ENCODE data around the gene MYRF. TPM values are rescaled to one million over a fixed set of nuclear protein-coding genes. Genes with fewer than 3 reads are reported as not detected.

MYRF gene
- total and polyA plus RNA-seq, 2 of the 4 experiments (the other 2 are of a cell fraction) = 1.6 to 10.7 TPM

DNA sequence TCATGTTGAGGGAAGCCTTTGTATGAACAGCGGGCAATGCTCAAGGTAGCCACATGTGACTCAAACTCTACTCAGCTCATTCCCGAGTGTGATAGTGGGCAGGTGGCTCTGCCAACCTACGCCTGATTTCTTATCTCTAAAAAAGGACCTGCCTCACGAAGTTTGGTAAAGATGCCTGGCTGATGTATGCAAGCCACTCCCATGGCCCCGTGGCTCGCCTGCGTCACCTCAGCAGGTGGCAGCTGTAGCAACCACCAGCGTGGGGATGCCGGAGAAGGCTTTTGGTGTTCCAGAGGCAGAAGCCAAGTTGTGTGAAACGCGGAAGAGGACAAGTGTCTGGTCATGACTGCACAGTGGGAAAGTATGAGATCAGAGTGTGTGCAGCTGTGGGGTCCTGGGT is 81.0 kb downstream of the MYRF start:
- Histone ChIP-seq H3K9me1 (ENCODE audit: insufficient read depth, low read length) (peaks cover 25% of the 10 kb centered on the region), H2AFZ (replicated peaks; ENCODE audit: low read length, poor library complexity) (no peak overlapping the region), H3K23ac (ENCODE audit: low read depth, low read length) (no peak overlapping the region), H3K14ac (replicated peaks; ENCODE audit: low read depth, low read length) (no peak overlapping the region), H3K4me3 (ENCODE audit: insufficient read depth, low read depth, low read length) (no peak overlapping the region), H2BK15ac (ENCODE audit: low read depth, low read length) (no peak overlapping the region), H2BK5ac (ENCODE audit: low read depth, low read length, poor library complexity, severe bottlenecking) (no peak overlapping the region), H3K27ac (ENCODE audit: insufficient read depth, low read length) (no peak overlapping the region), H3K56ac (ENCODE audit: extremely low read depth, insufficient read depth, low read length) (no peak overlapping the region), H3K27me3 (ENCODE audit: control insufficient read depth, insufficient read depth, low read length) (no peaks in the 10 kb centered on the region), H3K4me1 (ENCODE audit: control insufficient read depth, insufficient read depth, low read length) (peaks cover 15% of the 10 kb centered on the region; the same call in 1 of the 2 replicates), H2AK9ac (replicated peaks; ENCODE audit: low read depth, low read length, poor library complexity) (no peak overlapping the region), H3K36me3 (ENCODE audit: control insufficient read depth, insufficient read depth, low read length) (peaks cover 11% of the 10 kb centered on the region; the same call in 1 of the 2 replicates), H4K8ac (ENCODE audit: low read depth in 2 of 2, low read length in 2 of 2) (no peak overlapping the region), H3K9me3 (ENCODE audit: control insufficient read depth, insufficient read depth, low read length) (no peaks in the 10 kb centered on the region), H3K18ac (ENCODE audit: low read depth, low read length) (no peak overlapping the region), H4K91ac (ENCODE audit: insufficient read depth, low read depth, low read length) (no peak overlapping the region), H4K5ac (ENCODE audit: low read depth, low read length) (no peak overlapping the region), H2BK20ac (ENCODE audit: low read depth, low read length) (no peak overlapping the region), H3K9ac (ENCODE audit: low read depth, low read length) (no peak overlapping the region), H4K20me1 (ENCODE audit: insufficient read depth, low read length) (peaks cover 50% of the 10 kb centered on the region; the same call in 1 of the 2 replicates), H2BK120ac (ENCODE audit: low read depth, low read length) (no peak overlapping the region), H3K79me1 (ENCODE audit: low read depth in 1 of 2, low read length in 2 of 2) (peaks cover 20 to 89% of the 10 kb centered on the region in 2 experiments), H2AK5ac (ENCODE audit: low read depth, low read length) (no peak overlapping the region), H3K4ac (ENCODE audit: low read depth, low read length) (no peak overlapping the region), H3K4me2 (ENCODE audit: low read depth, low read length) (no peak overlapping the region)
- DNase-seq (no peak), ATAC-seq (ENCODE audit: low read depth) (no peak)
- CTCF ChIA-PET = no interaction called here
- dilution Hi-C loops (cut with HindIII; ENCODE audit: low sequenced_read_pairs, unreplicated experiment) = no loop called here
- no peak for TF ChIP-seq MAZ (IDR thresholded peaks at IDR 0.05; ENCODE audit: borderline replicate concordance, low read depth, low read length)
- TF ChIP-seq, protein P1, sequence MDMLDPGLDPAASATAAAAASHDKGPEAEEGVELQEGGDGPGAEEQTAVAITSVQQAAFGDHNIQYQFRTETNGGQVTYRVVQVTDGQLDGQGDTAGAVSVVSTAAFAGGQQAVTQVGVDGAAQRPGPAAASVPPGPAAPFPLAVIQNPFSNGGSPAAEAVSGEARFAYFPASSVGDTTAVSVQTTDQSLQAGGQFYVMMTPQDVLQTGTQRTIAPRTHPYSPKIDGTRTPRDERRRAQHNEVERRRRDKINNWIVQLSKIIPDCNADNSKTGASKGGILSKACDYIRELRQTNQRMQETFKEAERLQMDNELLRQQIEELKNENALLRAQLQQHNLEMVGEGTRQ (IDR thresholded peaks at IDR 0.05; ENCODE audit: low read depth, low read length) = no peak
- no peak for TF ChIP-seq RAD21 (IDR thresholded peaks at IDR 0.05; ENCODE audit: low read length)
- TF ChIP-seq MAFK (IDR thresholded peaks at IDR 0.05; ENCODE audit: low read depth, low read length) = no peak
- TF ChIP-seq SMC3 (IDR thresholded peaks at IDR 0.05; ENCODE audit: low read depth, low read length) = no peak
- TF ChIP-seq, protein P2, sequence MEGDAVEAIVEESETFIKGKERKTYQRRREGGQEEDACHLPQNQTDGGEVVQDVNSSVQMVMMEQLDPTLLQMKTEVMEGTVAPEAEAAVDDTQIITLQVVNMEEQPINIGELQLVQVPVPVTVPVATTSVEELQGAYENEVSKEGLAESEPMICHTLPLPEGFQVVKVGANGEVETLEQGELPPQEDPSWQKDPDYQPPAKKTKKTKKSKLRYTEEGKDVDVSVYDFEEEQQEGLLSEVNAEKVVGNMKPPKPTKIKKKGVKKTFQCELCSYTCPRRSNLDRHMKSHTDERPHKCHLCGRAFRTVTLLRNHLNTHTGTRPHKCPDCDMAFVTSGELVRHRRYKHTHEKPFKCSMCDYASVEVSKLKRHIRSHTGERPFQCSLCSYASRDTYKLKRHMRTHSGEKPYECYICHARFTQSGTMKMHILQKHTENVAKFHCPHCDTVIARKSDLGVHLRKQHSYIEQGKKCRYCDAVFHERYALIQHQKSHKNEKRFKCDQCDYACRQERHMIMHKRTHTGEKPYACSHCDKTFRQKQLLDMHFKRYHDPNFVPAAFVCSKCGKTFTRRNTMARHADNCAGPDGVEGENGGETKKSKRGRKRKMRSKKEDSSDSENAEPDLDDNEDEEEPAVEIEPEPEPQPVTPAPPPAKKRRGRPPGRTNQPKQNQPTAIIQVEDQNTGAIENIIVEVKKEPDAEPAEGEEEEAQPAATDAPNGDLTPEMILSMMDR (conservative IDR thresholded peaks at IDR 0.05; ENCODE audit: low read depth, low read length) = no peak
- no peak for TF ChIP-seq BHLHE40 (IDR thresholded peaks at IDR 0.05; ENCODE audit: low read depth, low read length)
- no peak for TF ChIP-seq RCOR1 (IDR thresholded peaks at IDR 0.05; ENCODE audit: insufficient replicate concordance, low read length)
- TF ChIP-seq, protein P3, sequence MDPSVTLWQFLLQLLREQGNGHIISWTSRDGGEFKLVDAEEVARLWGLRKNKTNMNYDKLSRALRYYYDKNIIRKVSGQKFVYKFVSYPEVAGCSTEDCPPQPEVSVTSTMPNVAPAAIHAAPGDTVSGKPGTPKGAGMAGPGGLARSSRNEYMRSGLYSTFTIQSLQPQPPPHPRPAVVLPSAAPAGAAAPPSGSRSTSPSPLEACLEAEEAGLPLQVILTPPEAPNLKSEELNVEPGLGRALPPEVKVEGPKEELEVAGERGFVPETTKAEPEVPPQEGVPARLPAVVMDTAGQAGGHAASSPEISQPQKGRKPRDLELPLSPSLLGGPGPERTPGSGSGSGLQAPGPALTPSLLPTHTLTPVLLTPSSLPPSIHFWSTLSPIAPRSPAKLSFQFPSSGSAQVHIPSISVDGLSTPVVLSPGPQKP (IDR thresholded peaks at IDR 0.05; ENCODE audit: borderline replicate concordance, low read depth, low read length) = no peak
- in situ Hi-C loops (cut with MboI; ENCODE audit: low sequenced_read_pairs) = no loop called here
- intact Hi-C loops (cut with micrococcal nuclease) = no loop called here
- 83% methylated on average over 5 of the region's 11 CpGs; no CpG with 5 or more reads in 1 of the 2 experiments for WGBS, 2 experiments (ENCODE audit: extremely low coverage in 2 of 2, insufficient read length in 1 of 2)
- no TSS peak for BruUV-seq (replicated peaks)
- POLR2A ChIA-PET (ENCODE audit: unreplicated experiment) = no interaction called here
